ENCODE measurements around the gene CERS5. TPM values are rescaled to one million over a fixed set of nuclear protein-coding genes. Genes with fewer than 3 reads are reported as not detected.

Gene CERS5
- total RNA-seq, 1 experiment from 2014 or later, result 58.1 TPM

GRCh38 chr12:50111693-50112455 lies 55.3 kb downstream of the CERS5 start, which contains the start of gene COX14:
Gene COX14, plus strand, starts transcription at chr12:50112236. Its CDS starts 7,808 bp downstream, at chr12:50120044.
- intact Hi-C loops (cut with micrococcal nuclease), result loop anchor here (1.0 to 2.0 kb wide), 2 partner anchors 37 to 55 kb away; partner anchors contain the start of gene CERS5
- DNase-seq (ENCODE audit: unreplicated experiment), result peak; percentile 99
- peaks cover 16% of the 10 kb centered on the region for H3K36me3 Mint-ChIP-seq (ENCODE audit: insufficient read depth, unreplicated experiment)
- no peaks in the 10 kb centered on the region for H3K27me3 Mint-ChIP-seq (ENCODE audit: insufficient read depth, unreplicated experiment)
- peaks cover 12% of the 10 kb centered on the region for H3K4me1 Mint-ChIP-seq (ENCODE audit: insufficient read depth, unreplicated experiment)
- CTCF ChIA-PET, result interaction anchor here (0.6 to 15.2 kb wide), 44 partner anchors 9 to 1784 kb away, joined by 3 to 232 read pairs (median 4); partner anchors contain the start of genes CERS5, GPD1 and SMARCD1
- H3K4me3 Mint-ChIP-seq (ENCODE audit: unreplicated experiment), result peak within 1 kb of the TSS; percentile 99
- peak within 1 kb of the TSS; percentile 93 for H3K27ac Mint-ChIP-seq (ENCODE audit: low read depth, unreplicated experiment)
- POLR2A ChIA-PET, result interaction anchor here (0.6 to 5.0 kb wide), 52 partner anchors 10 to 1141 kb away, joined by 3 to 70 read pairs (median 5); partner anchors contain the start of genes CERS5, GPD1, LARP4 and LIMA1
- no peaks in the 10 kb centered on the region for H3K9me3 Mint-ChIP-seq (ENCODE audit: unreplicated experiment)
- BruUV-seq (replicated peaks), result no TSS peak
- peak; percentile 80 for TF ChIP-seq CTCF (IDR thresholded peaks at IDR 0.05; ENCODE audit: unreplicated experiment)

- no TSS peak for BruUV-seq (replicated peaks)
- Mint-ChIP-seq H3K27me3 (ENCODE audit: insufficient read depth, unreplicated experiment) (no peaks in the 10 kb centered on the region), H3K4me3 (ENCODE audit: unreplicated experiment) (peak overlapping the region; percentile 99), H3K9me3 (ENCODE audit: unreplicated experiment) (no peaks in the 10 kb centered on the region), H3K4me1 (ENCODE audit: insufficient read depth, unreplicated experiment) (peaks cover 12% of the 10 kb centered on the region), H3K36me3 (ENCODE audit: insufficient read depth, unreplicated experiment) (peaks cover 15% of the 10 kb centered on the region), H3K27ac (ENCODE audit: low read depth, unreplicated experiment) (peak overlapping the region; percentile 93)
- TF ChIP-seq CTCF (IDR thresholded peaks at IDR 0.05; ENCODE audit: unreplicated experiment), result no peak
- CTCF ChIA-PET, result interaction anchor here (0.6 to 15.2 kb wide), 35 partner anchors 9 to 684 kb away, joined by 3 to 232 read pairs (median 5); partner anchors contain the start of genes CERS5, GPD1 and SMARCD1
- intact Hi-C loops (cut with micrococcal nuclease), result no loop called here
- POLR2A ChIA-PET, result interaction anchor here (0.6 to 5.0 kb wide), 33 partner anchors 10 to 654 kb away, joined by 3 to 70 read pairs (median 6); partner anchors contain the start of genes ATF1, CERS5, GPD1 and LARP4
- no peak for DNase-seq (ENCODE audit: unreplicated experiment)
These were observed 55.8 kb downstream of the CERS5 start for GRCh38 chr12:50111395-50111692.

DNA sequence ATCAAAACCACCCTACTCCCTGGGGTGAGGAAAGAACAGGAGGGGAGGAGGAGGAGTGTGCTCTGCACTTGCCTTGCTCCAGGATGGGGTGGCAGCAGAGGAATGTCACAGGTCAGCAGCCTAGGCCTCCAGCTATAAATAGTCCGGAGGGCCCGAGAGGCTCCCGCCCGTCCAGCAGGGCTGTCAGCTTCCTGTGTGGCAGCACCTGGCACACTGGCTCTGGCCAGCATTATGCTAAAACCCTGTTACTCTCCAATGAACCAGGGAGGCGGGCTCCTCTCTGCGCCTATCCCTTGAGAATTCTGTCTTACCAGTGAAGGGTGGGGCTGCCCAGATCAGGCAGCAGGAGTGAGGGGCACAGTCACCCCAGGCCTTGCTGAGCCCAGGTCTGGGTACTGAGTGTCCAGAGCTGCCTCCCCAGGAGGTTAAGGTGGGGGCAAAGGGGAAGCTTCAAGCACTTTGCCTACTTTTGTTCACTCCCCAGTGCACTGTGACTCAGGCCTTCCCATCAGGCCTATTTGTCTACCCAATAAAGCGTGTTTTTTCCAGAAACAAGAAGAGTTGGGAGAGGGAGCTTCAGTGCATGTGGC lies 56.3 kb downstream of the CERS5 start:
- no TSS peak for BruUV-seq (replicated peaks)
- H3K36me3 Mint-ChIP-seq (ENCODE audit: insufficient read depth, unreplicated experiment), result peaks cover 12% of the 10 kb centered on the region
- ChIA-PET CTCF (interaction anchor here (0.5 to 15.2 kb wide), 34 partner anchors 10 to 753 kb away, joined by 3 to 232 read pairs (median 5); partner anchors contain the start of genes CERS5, GPD1 and SMARCD1), POLR2A (interaction anchor here (0.5 to 5.0 kb wide), 19 partner anchors 9 to 653 kb away, joined by 3 to 70 read pairs (median 5); partner anchors contain the start of genes ATF1, CERS5, GPD1 and LARP4)
- no peaks in the 10 kb centered on the region for H3K27me3 Mint-ChIP-seq (ENCODE audit: insufficient read depth, unreplicated experiment)
- DNase-seq (ENCODE audit: unreplicated experiment), result peak; percentile 39
- peaks cover 12% of the 10 kb centered on the region for H3K4me1 Mint-ChIP-seq (ENCODE audit: insufficient read depth, unreplicated experiment)
- peak overlapping the region; percentile 93 for H3K27ac Mint-ChIP-seq (ENCODE audit: low read depth, unreplicated experiment)
- intact Hi-C loops (cut with micrococcal nuclease), result no loop called here
- H3K9me3 Mint-ChIP-seq (ENCODE audit: unreplicated experiment), result no peaks in the 10 kb centered on the region
- peak overlapping the region; percentile 99 for H3K4me3 Mint-ChIP-seq (ENCODE audit: unreplicated experiment)
- TF ChIP-seq CTCF (IDR thresholded peaks at IDR 0.05; ENCODE audit: unreplicated experiment), result no peak
